T47D (cell line): ENCODE data around the gene SCMH1.
A peak's percentile ranks its signal among the peaks of the same experiment; 100 is the strongest.

Experiments used
- DNase-seq, 2 experiments: peaks; one replicate each; pipeline versions ENCODE4 v3.0.0 to v3.0.0-alpha.2; 2011 to 2012; ENCODE audit warnings: low read depth in 1 of 2, low spot score in 1 of 2
- JUND ChIP-seq: IDR thresholded peaks from 2 replicates; pipeline ENCODE4 v1.6.1; 2012; ENCODE audit warnings: low read depth
- in situ Hi-C: cut with HindIII; loops from 2 replicates; pipeline ENCODE4 v1.10.0; 2016; ENCODE audit warnings: low sequenced_read_pairs, low pct_unique_long_range_greater_than_20kb

The SCMH1 gene

DNA sequence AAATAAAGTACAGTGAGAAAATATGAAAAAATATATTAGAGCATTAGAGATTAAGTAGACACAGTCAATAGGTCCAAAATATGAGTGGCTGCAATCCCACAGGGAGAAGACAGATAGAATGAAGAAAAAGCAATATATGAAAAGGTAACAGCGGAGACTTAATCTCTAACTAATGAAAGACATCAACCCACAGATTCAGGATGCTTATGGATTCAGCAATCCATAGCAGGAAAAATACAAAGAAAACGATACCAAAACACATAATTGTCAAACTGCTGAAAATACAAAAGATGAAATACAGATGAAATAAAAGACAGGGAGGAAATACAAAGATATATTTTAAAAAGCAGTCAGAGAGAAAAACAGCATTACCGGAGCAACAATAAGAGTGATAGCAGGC lies 163.9 kb downstream of the SCMH1 start:
- in situ Hi-C loops = no loop called here
- no peak for TF ChIP-seq JUND
- DNase-seq = no peak

DNA sequence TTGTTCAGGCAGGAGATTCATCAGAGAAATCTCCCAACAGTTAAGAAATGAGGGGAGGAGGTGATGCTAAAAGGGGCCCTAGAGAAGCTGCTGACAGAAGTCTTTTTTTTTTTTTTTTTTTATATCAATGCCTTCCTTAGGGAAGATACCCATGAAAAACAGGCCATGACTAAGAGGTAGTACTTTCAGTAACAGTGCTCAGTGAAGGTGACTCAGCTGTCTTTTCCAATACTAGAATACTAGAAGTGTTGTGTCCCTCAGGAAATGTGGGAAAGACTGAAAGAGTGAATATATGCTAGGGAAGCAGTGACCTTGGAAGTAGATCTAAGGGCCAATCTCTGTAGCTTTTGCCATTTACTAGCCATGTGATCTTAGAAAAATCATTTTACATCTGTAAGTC lies 168.1 kb downstream of the SCMH1 start:
- in situ Hi-C loops = no loop called here
- TF ChIP-seq JUND = no peak
- no peak for DNase-seq

DNA sequence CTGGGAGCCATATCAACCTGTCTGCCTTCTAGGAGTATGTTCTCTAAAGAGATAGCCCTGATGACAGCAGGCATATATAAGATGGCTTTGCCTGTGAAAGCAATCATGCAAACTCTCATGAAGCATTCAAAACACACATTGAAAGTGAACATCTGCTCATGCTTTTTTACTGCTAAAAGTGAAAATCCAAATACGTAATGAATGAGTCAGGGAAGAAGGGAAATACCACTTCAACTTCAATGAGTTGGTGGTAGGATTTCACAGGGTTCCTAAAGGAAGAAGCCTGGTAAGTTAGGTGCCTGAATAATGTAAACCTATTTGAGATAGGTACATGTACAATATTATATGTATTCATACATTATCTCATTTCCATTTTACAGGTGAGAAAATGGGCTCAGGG lies 170.1 kb downstream of the SCMH1 start:
- no peak for TF ChIP-seq JUND
- no peak for DNase-seq
- in situ Hi-C loops = no loop called here

DNA sequence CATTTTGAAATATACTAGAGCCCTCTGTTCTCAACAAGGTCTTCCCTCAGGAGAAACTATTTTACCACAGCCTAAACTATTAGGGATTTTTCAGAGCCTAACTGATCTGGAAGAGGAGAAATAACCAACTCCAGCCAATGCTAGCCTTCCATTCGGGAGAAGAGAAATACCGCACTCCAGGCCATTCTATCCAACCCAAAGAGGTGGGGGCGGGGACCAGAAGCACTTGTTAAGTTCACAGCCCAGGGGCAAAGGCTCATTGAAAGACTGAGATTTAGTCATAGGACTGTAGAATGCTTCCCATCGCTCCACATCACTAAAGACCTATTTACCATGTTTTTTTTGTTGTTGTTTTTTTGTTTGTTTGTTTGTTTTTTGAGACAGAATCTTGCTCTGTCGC lies 185.2 kb downstream of the SCMH1 start:
- no peak for DNase-seq
- in situ Hi-C loops = no loop called here
- TF ChIP-seq JUND = no peak

DNA sequence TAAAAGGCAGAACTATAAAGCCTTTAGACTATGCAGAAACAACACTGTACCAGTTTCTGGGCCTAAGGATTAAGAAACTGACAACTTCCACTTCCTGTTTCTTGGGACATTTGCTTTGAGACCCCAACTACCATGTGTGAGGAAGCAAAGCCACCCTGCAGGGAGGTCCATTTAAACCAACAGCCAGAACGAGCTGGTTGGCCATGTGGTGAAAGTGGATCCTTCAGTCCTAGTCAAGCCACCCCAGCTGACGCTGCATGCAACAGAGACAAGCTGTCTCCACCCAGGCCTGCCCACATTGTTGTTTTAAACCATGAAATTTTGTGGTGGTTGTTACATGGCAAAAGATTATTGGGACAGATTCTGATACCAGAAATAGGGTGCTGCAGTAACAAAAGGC lies 188.8 kb downstream of the SCMH1 start:
- DNase-seq = no peak
- TF ChIP-seq JUND = no peak

DNA sequence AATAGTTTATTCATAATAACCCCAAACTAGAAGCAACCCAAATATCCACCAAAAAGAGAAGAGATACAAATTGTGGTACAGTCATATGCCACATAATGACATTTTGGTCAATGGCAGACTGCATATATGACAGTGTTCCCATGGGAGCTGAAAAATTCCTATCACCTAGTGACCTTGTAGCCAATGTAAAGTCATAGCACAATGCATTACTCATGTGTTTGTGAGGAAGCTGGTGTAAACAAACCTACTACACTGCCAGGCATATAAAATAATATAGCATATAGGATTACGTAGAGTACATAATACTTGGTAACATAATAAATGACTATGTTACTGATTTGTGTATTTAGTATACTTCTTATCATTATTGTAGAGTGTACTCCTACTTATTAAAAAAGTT lies 191.1 kb downstream of the SCMH1 start:
- TF ChIP-seq JUND = no peak

More for the DNA sequence above, 188.8 kb downstream of the SCMH1 start:
- in situ Hi-C loops = no loop called here

DNA sequence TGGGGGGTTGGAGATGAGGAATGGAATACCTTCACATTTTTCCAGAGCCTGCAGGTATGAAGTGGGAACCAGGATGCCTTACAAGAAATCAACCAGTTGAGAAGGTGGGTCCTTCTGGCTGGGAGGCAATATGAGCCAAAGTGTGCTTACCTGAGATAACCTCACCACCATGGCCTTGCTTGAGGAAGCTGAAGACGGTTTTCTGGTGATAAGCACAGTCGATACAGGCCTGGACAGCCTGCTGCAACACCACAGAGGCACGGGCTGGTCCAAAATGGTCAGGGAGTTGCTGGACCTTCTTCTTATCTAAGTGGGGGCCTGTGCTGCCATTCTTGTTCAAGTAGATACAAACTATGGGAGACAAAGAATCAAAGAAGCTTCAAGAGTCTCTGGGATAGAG lies 193.6 kb downstream of the SCMH1 start:
- no peak for TF ChIP-seq JUND
- in situ Hi-C loops = no loop called here
- DNase-seq = no peak

More for the DNA sequence above, 191.1 kb downstream of the SCMH1 start:
- in situ Hi-C loops = no loop called here
- DNase-seq = no peak

DNA sequence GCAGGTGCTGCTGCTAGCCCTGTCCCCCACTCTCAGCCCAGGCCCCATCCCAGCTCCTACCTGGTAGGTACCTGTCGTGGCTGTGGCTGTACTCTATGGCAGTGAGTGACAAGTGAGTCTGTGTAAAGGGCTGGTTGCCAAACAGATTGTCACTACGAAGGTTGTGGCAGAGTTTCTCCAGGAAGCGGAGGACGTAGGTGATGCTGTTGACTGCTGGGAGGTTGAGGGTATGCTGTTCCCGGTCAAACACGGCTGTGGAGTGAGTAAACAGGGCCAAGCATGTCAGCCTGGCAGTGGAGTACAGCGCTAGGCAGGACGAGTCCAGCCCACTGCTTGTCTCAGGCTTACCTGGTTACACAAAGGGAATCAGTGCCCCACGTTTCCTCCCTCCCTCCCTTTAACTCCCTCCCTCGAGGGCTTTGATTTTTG lies 195.7 kb downstream of the SCMH1 start:
- DNase-seq = peak; percentile 16 to 91
- in situ Hi-C loops = no loop called here
- no peak for TF ChIP-seq JUND

DNA sequence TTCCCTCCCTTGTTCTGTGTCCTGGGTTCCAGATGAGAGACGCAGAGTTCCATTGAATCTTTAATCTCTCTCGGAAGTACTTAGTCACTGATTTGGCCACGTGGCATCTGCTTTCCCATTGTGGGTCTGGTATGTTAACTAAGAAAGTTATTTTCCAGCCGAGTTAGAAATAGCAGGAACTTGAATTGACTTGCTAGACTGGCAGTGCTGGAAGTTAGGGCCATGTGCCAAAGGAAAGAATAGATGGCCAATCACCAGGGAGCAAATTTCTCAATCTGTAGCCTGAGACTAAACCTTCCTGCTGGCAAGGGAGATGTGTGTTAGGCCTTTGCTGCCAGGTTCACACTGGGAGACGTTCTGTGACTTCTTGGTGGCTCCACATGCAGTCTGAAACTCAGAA lies 196.4 kb downstream of the SCMH1 start:
- in situ Hi-C loops = no loop called here
- peak; percentile 33 to 95 for DNase-seq
- TF ChIP-seq JUND = 0 out of 2 replicates have a peak, but pooled peaks have one; percentile 27

DNA sequence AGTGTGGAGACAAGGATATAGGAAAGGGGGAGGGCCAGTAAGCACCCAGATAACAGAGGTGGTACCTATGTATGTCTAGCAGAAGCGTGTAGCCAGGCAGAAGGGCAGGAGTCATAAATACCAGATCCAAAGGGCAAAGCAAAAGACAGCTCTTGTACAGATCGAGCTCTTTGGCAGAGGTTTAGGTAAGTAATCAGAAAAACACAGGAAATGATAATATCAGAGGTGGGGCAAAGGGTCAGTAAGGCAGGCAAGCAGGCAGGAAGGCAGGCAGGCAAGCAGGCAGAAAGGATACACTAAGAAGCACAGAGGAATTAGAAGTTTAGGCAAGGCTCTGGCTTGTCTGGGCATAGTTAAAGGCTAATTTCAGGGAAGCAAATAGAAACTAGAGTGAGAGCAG lies 197.9 kb downstream of the SCMH1 start:
- in situ Hi-C loops = no loop called here
- no peak for DNase-seq
- TF ChIP-seq JUND = no peak

DNA sequence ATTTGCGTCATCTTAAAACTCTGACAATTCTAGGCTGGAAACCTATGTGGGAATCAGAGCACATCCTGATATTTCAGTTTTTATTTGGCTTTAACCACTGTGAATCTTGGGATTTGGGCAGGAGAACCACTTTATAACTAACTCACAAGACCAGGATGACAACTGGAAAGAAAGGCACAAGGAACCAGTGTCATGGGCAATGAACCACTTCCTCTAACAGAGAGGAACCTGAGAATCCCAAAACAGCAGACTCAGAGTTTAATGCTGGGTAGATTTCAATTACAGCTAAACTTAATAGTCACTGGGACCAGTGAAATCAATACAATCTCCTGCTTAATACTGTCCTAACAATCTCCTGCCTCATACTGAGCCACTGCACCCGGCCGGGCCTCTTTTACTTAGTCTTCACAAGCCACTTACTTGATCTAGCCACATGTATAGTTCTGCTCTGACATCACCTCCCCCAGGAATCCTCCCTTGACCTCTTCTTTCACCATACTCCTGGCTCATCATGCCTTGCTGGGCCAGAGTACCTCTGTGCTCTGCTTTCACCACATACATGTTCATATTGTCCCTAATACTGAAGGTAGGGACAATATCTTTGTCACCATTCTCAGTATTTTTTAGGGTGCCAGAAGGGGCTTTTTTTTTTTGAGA lies 200.4 kb downstream of the SCMH1 start:
- in situ Hi-C loops = no loop called here
- DNase-seq = no peak
- TF ChIP-seq JUND = no peak

DNA sequence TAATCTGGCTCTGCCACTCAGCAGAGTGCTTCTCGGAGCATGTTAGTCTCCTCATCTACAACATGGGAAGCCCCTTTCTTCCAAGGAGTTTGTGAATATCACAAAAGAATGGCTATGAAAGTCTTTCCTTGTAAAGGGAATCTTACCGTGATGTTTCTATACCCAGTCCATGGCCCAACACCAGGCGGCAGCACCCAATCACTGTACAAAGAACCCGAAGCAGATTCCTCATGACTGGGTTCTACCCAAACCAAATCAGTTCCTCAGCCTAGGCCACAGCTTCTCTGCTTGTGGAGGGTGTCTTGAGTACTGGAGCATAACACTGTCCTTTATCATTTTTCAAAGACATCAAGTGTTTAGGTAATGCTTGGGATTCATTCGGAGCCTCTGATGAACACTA lies 204.0 kb downstream of the SCMH1 start:
- no peak for TF ChIP-seq JUND
- in situ Hi-C loops = no loop called here

DNA sequence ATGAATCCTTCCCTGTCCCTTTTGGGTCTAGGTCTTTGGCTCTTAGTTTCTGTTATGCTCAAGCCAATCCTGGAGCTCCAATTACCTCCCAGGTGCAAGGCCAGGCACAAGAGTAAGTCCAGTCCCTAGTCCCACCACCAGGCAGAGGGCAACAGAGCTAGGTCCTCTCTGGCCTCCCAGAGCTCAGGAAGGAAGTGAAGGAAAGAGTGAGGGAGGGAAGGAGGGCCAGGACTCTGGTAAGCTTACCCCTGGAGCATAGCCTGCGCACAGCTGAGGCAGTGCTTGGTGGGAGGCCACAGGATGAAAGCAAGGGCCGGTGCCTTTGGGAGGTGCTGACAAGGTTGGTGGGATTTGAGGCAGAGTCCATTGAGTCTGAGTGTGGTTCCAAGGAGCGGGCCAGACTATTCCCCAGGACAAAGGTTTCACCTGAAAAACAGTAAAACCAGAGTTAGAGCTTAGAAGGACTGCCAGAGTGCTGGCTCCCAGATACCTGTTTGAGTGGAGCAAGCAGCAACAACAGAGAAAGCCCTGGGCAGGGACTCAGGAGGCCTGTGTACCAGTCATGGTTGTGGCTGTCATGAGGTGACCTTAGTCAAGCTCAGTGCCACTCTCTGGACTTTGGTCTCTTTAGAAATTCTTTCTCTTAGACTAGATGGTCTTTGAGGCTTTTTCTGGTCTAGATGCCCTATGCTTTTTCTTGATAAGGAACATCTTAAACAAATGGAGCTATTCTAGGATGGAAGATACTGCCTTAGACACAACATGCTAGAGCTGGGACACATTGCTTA lies 204.8 kb downstream of the SCMH1 start:
- in situ Hi-C loops = no loop called here
- TF ChIP-seq JUND = no peak
- DNase-seq = no peak

More for the DNA sequence above, 204.0 kb downstream of the SCMH1 start:
- peak in 1 of 2 experiments; percentile 32 for DNase-seq
